ENCODE measurements around the gene ALDH1A3.

Gene ALDH1A3

GRCh38 chr15:100889385-100890050 is 9.9 kb downstream of the ALDH1A3 start:
- Histone ChIP-seq H3K9me3 (ENCODE audit: insufficient read depth, low read depth, low read length) (no peaks in the 10 kb centered on the region), H3K4me3 (ENCODE audit: low read length) (no peak overlapping the region), H3K36me3 (ENCODE audit: insufficient read depth, low read depth, low read length) (no peaks in the 10 kb centered on the region), H3K4me1 (ENCODE audit: insufficient read depth, low read length) (no peaks in the 10 kb centered on the region; the same call in 1 of the 2 replicates), H3K27me3 (ENCODE audit: insufficient read depth, low read length) (peaks cover 6% of the 10 kb centered on the region; the same call in 1 of the 2 replicates), H3K27ac (ENCODE audit: low read length) (no peak overlapping the region), H3K9ac (ENCODE audit: low read depth, low read length) (no peak overlapping the region)

GRCh38 chr15:100890051-100890720 is 10.6 kb downstream of the ALDH1A3 start:
- no peak overlapping the region for H3K4me3 ChIP-seq (ENCODE audit: low read length)
- H3K9ac ChIP-seq (ENCODE audit: low read depth, low read length) = no peak overlapping the region
- no peak overlapping the region for H3K27ac ChIP-seq (ENCODE audit: low read length)
- H3K36me3 ChIP-seq (ENCODE audit: insufficient read depth, low read depth, low read length) = no peaks in the 10 kb centered on the region
- no peaks in the 10 kb centered on the region; the same call in 1 of the 2 replicates for H3K4me1 ChIP-seq (ENCODE audit: insufficient read depth, low read length)
- no peaks in the 10 kb centered on the region for H3K9me3 ChIP-seq (ENCODE audit: insufficient read depth, low read depth, low read length)
- no peaks in the 10 kb centered on the region; the same call in 1 of the 2 replicates for H3K27me3 ChIP-seq (ENCODE audit: insufficient read depth, low read length)

- Histone ChIP-seq H3K36me3 (ENCODE audit: insufficient read depth, low read depth, low read length) (no peaks in the 10 kb centered on the region), H3K4me3 (ENCODE audit: low read length) (no peak overlapping the region), H3K4me1 (ENCODE audit: insufficient read depth, low read length) (no peaks in the 10 kb centered on the region; the same call in 1 of the 2 replicates), H3K27me3 (ENCODE audit: insufficient read depth, low read length) (no peaks in the 10 kb centered on the region; the same call in 1 of the 2 replicates), H3K27ac (ENCODE audit: low read length) (no peak overlapping the region), H3K9me3 (ENCODE audit: insufficient read depth, low read depth, low read length) (no peaks in the 10 kb centered on the region), H3K9ac (ENCODE audit: low read depth, low read length) (no peak overlapping the region)
Observed at GRCh38 chr15:100890850-100891249, 11.2 kb downstream of the ALDH1A3 start.

- Histone ChIP-seq H3K4me3 (ENCODE audit: low read length) (no peak overlapping the region), H3K36me3 (ENCODE audit: insufficient read depth, low read depth, low read length) (no peaks in the 10 kb centered on the region), H3K9me3 (ENCODE audit: insufficient read depth, low read depth, low read length) (no peaks in the 10 kb centered on the region), H3K9ac (ENCODE audit: low read depth, low read length) (peak overlapping the region; percentile 38; the same call in 1 of the 2 replicates), H3K4me1 (ENCODE audit: insufficient read depth, low read length) (no peaks in the 10 kb centered on the region; the same call in 1 of the 2 replicates), H3K27me3 (ENCODE audit: insufficient read depth, low read length) (no peaks in the 10 kb centered on the region; the same call in 1 of the 2 replicates), H3K27ac (ENCODE audit: low read length) (no peak overlapping the region)
Observed at GRCh38 chr15:100891307-100892012, 11.8 kb downstream of the ALDH1A3 start.

- H3K36me3 ChIP-seq (ENCODE audit: insufficient read depth, low read depth, low read length) = no peaks in the 10 kb centered on the region
Observed at GRCh38 chr15:100892013-100892355, 12.4 kb downstream of the ALDH1A3 start.

GRCh38 chr15:100893261-100893963 is 13.8 kb downstream of the ALDH1A3 start:
- Histone ChIP-seq H3K27me3 (ENCODE audit: insufficient read depth, low read length) (no peaks in the 10 kb centered on the region; the same call in 1 of the 2 replicates), H3K27ac (ENCODE audit: low read length) (no peak overlapping the region), H3K4me1 (ENCODE audit: insufficient read depth, low read length) (no peaks in the 10 kb centered on the region; the same call in 1 of the 2 replicates), H3K9ac (ENCODE audit: low read depth, low read length) (no peak overlapping the region), H3K4me3 (ENCODE audit: low read length) (no peak overlapping the region), H3K9me3 (ENCODE audit: insufficient read depth, low read depth, low read length) (no peaks in the 10 kb centered on the region), H3K36me3 (ENCODE audit: insufficient read depth, low read depth, low read length) (no peaks in the 10 kb centered on the region; the same call in 1 of the 2 replicates)

More at GRCh38 chr15:100892013-100892355, 12.4 kb downstream of the ALDH1A3 start:
- H3K4me1 ChIP-seq (ENCODE audit: insufficient read depth, low read length) = no peaks in the 10 kb centered on the region; the same call in 1 of the 2 replicates
- no peak overlapping the region for H3K4me3 ChIP-seq (ENCODE audit: low read length)
- H3K27me3 ChIP-seq (ENCODE audit: insufficient read depth, low read length) = no peaks in the 10 kb centered on the region; the same call in 1 of the 2 replicates
- H3K9ac ChIP-seq (ENCODE audit: low read depth, low read length) = peak overlapping the region; percentile 38; the same call in 1 of the 2 replicates
- H3K27ac ChIP-seq (ENCODE audit: low read length) = no peak overlapping the region
- no peaks in the 10 kb centered on the region for H3K9me3 ChIP-seq (ENCODE audit: insufficient read depth, low read depth, low read length)

GRCh38 chr15:100893964-100894295 is 14.3 kb downstream of the ALDH1A3 start:
- Histone ChIP-seq H3K9ac (ENCODE audit: low read depth, low read length) (no peak overlapping the region), H3K27me3 (ENCODE audit: insufficient read depth, low read length) (no peaks in the 10 kb centered on the region; the same call in 1 of the 2 replicates), H3K36me3 (ENCODE audit: insufficient read depth, low read depth, low read length) (no peaks in the 10 kb centered on the region; the same call in 1 of the 2 replicates), H3K4me1 (ENCODE audit: insufficient read depth, low read length) (no peaks in the 10 kb centered on the region; the same call in 1 of the 2 replicates), H3K27ac (ENCODE audit: low read length) (no peak overlapping the region), H3K4me3 (ENCODE audit: low read length) (no peak overlapping the region), H3K9me3 (ENCODE audit: insufficient read depth, low read depth, low read length) (no peaks in the 10 kb centered on the region)

- no peak overlapping the region for H3K4me3 ChIP-seq (ENCODE audit: low read length)
- H3K9me3 ChIP-seq (ENCODE audit: insufficient read depth, low read depth, low read length) = no peaks in the 10 kb centered on the region
- H3K27me3 ChIP-seq (ENCODE audit: insufficient read depth, low read length) = no peaks in the 10 kb centered on the region; the same call in 1 of the 2 replicates
- H3K36me3 ChIP-seq (ENCODE audit: insufficient read depth, low read depth, low read length) = no peaks in the 10 kb centered on the region; the same call in 1 of the 2 replicates
- H3K9ac ChIP-seq (ENCODE audit: low read depth, low read length) = no peak overlapping the region
- H3K4me1 ChIP-seq (ENCODE audit: insufficient read depth, low read length) = no peaks in the 10 kb centered on the region; the same call in 1 of the 2 replicates
- H3K27ac ChIP-seq (ENCODE audit: low read length) = no peak overlapping the region
Observed at GRCh38 chr15:100895721-100896120, 16.1 kb downstream of the ALDH1A3 start.

GRCh38 chr15:100897221-100898151 is 17.9 kb downstream of the ALDH1A3 start:
- no peak overlapping the region for H3K9ac ChIP-seq (ENCODE audit: low read depth, low read length)
- no peaks in the 10 kb centered on the region for H3K9me3 ChIP-seq (ENCODE audit: insufficient read depth, low read depth, low read length)
- no peak overlapping the region for H3K4me3 ChIP-seq (ENCODE audit: low read length)
- no peaks in the 10 kb centered on the region; the same call in 1 of the 2 replicates for H3K4me1 ChIP-seq (ENCODE audit: insufficient read depth, low read length)
- H3K27ac ChIP-seq (ENCODE audit: low read length) = no peak overlapping the region
- no peaks in the 10 kb centered on the region; the same call in 1 of the 2 replicates for H3K27me3 ChIP-seq (ENCODE audit: insufficient read depth, low read length)
- no peaks in the 10 kb centered on the region; the same call in 1 of the 2 replicates for H3K36me3 ChIP-seq (ENCODE audit: insufficient read depth, low read depth, low read length)

GRCh38 chr15:100898152-100898490 is 18.5 kb downstream of the ALDH1A3 start:
- Histone ChIP-seq H3K9ac (ENCODE audit: low read depth, low read length) (no peak overlapping the region), H3K27me3 (ENCODE audit: insufficient read depth, low read length) (no peaks in the 10 kb centered on the region), H3K9me3 (ENCODE audit: insufficient read depth, low read depth, low read length) (no peaks in the 10 kb centered on the region), H3K36me3 (ENCODE audit: insufficient read depth, low read depth, low read length) (no peaks in the 10 kb centered on the region; the same call in 1 of the 2 replicates), H3K4me1 (ENCODE audit: insufficient read depth, low read length) (no peaks in the 10 kb centered on the region; the same call in 1 of the 2 replicates), H3K27ac (ENCODE audit: low read length) (no peak overlapping the region), H3K4me3 (ENCODE audit: low read length) (no peak overlapping the region)

Measured in iPS-20b (cell line).